ENCODE measurements around the gene KIF6. TPM values are rescaled to one million over a fixed set of nuclear protein-coding genes. Genes with fewer than 3 reads are reported as not detected.

Gene KIF6
- total RNA-seq, 2 donors from 2014 or later: 0.46 TPM; not detected in 1

- Mint-ChIP-seq H3K4me3 (no peak overlapping the region), H3K27ac (no peak overlapping the region), H3K9me3 (no peaks in the 10 kb centered on the region), H3K4me1 (ENCODE audit: low read depth) (no peaks in the 10 kb centered on the region), H3K36me3 (ENCODE audit: insufficient read depth in 2 of 2) (no peaks in the 10 kb centered on the region), H3K27me3 (ENCODE audit: low read depth) (peaks cover 14% of the 10 kb centered on the region)
- no peak for DNase-seq
- no peak for ATAC-seq (replicated peaks in 1 of 2)
Measured at GRCh38 chr6:39282774-39283173, 442.4 kb downstream of the KIF6 start.

GRCh38 chr6:39281312-39281980 is 443.8 kb downstream of the KIF6 start:
- Mint-ChIP-seq H3K9me3 (no peaks in the 10 kb centered on the region), H3K4me1 (ENCODE audit: low read depth) (no peaks in the 10 kb centered on the region), H3K27ac (no peak overlapping the region), H3K27me3 (ENCODE audit: low read depth) (peaks cover 20% of the 10 kb centered on the region), H3K4me3 (no peak overlapping the region), H3K36me3 (ENCODE audit: insufficient read depth in 2 of 2) (no peaks in the 10 kb centered on the region)
- DNase-seq (no peak), ATAC-seq (replicated peaks in 1 of 2) (no peak)

- ATAC-seq (replicated peaks in 1 of 2) (no peak), DNase-seq (no peak)
- H3K4me1 Mint-ChIP-seq (ENCODE audit: low read depth): no peaks in the 10 kb centered on the region
- H3K27ac Mint-ChIP-seq: no peak overlapping the region
- no peak overlapping the region for H3K4me3 Mint-ChIP-seq
- H3K36me3 Mint-ChIP-seq (ENCODE audit: insufficient read depth in 2 of 2): no peaks in the 10 kb centered on the region
- no peaks in the 10 kb centered on the region for H3K9me3 Mint-ChIP-seq
- peaks cover 20% of the 10 kb centered on the region for H3K27me3 Mint-ChIP-seq (ENCODE audit: low read depth)
Measured at GRCh38 chr6:39280247-39280731, 444.9 kb downstream of the KIF6 start.

Other genes starting within 250 kb of the KIF6 start
- gene DAAM2, start 67.0 kb upstream of the KIF6 start, total RNA-seq: not detected
- 1 to 10 TPM; 1.4 to 2.6 TPM for gene MOCS1, start 209.1 kb upstream of the KIF6 start, total RNA-seq